ENCODE results near the gene SEC16B.
"Not testable (repeated sequence)": the region's sequence is repeated elsewhere in the genome, so short reads cannot be mapped to it uniquely, and the experiment has no call there.

Gene SEC16B

GRCh38 chr1:177969825-177970371 is at the start of gene SEC16B:
Gene SEC16B, minus strand, starts transcription at chr1:177970058. Its CDS starts 2,077 bp downstream, at chr1:177967981.
- DNase-seq (ENCODE audit: low spot score) (no peak), FAIRE-seq (no peak)

- FAIRE-seq (no peak), DNase-seq (ENCODE audit: low spot score) (no peak)
Measured at GRCh38 chr1:178019622-178020021, 49.8 kb upstream of the SEC16B start.

- FAIRE-seq (no peak), DNase-seq (ENCODE audit: low spot score) (no peak)
Measured at GRCh38 chr1:178019208-178019607, 49.4 kb upstream of the SEC16B start.

- no peak for FAIRE-seq
- no peak for DNase-seq (ENCODE audit: low spot score)
Measured at GRCh38 chr1:178017517-178017916, 47.7 kb upstream of the SEC16B start.

- no peak for DNase-seq (ENCODE audit: low spot score)
- FAIRE-seq: no peak
Measured at GRCh38 chr1:178011864-178012503, 42.1 kb upstream of the SEC16B start.

GRCh38 chr1:178011465-178011828 is 41.6 kb upstream of the SEC16B start:
- DNase-seq (ENCODE audit: low spot score) (peak; percentile 66), FAIRE-seq (no peak)

- no peak for DNase-seq (ENCODE audit: low spot score)
- no peak for FAIRE-seq
Measured at GRCh38 chr1:178010674-178011464, 41.0 kb upstream of the SEC16B start.

- DNase-seq (ENCODE audit: low spot score) (no peak), FAIRE-seq (no peak)
Measured at GRCh38 chr1:178006043-178006442, 36.2 kb upstream of the SEC16B start.

GRCh38 chr1:178005450-178005849 is 35.6 kb upstream of the SEC16B start:
- FAIRE-seq (no peak), DNase-seq (ENCODE audit: low spot score) (no peak)

GRCh38 chr1:178004926-178005391 is 35.1 kb upstream of the SEC16B start:
- FAIRE-seq (no peak), DNase-seq (ENCODE audit: low spot score) (no peak)

- no peak for DNase-seq (ENCODE audit: low spot score)
- FAIRE-seq: no peak
Measured at GRCh38 chr1:177998696-177999631, 29.1 kb upstream of the SEC16B start.

GRCh38 chr1:177996957-177997356 is 27.1 kb upstream of the SEC16B start:
- DNase-seq (ENCODE audit: low spot score) (no peak), FAIRE-seq (no peak)

- FAIRE-seq: no peak
- no peak for DNase-seq (ENCODE audit: low spot score)
Measured at GRCh38 chr1:177995369-177995768, 25.5 kb upstream of the SEC16B start.

GRCh38 chr1:177986281-177986680 is 16.4 kb upstream of the SEC16B start:
- not testable (repeated sequence) for DNase-seq (ENCODE audit: low spot score); FAIRE-seq

- no peak for DNase-seq (ENCODE audit: low spot score)
- no peak for FAIRE-seq
Measured at GRCh38 chr1:177984761-177985160, 14.9 kb upstream of the SEC16B start.

- FAIRE-seq (no peak), DNase-seq (ENCODE audit: low spot score) (peak; percentile 56)
Measured at GRCh38 chr1:177984136-177984525, 14.3 kb upstream of the SEC16B start.

- DNase-seq (ENCODE audit: low spot score) (no peak), FAIRE-seq (no peak)
Measured at GRCh38 chr1:177983482-177984135, 13.8 kb upstream of the SEC16B start.

- FAIRE-seq: no peak
- no peak for DNase-seq (ENCODE audit: low spot score)
Measured at GRCh38 chr1:177983077-177983476, 13.2 kb upstream of the SEC16B start.

GRCh38 chr1:177981200-177981599 is 11.3 kb upstream of the SEC16B start:
- DNase-seq (ENCODE audit: low spot score) (no peak), FAIRE-seq (no peak)

- no peak for FAIRE-seq
Measured at GRCh38 chr1:177979272-177979671, 9.4 kb upstream of the SEC16B start.

GRCh38 chr1:177978530-177978929 is 8.7 kb upstream of the SEC16B start:
- FAIRE-seq: no peak
- DNase-seq (ENCODE audit: low spot score): no peak

More at GRCh38 chr1:177979272-177979671, 9.4 kb upstream of the SEC16B start:
- DNase-seq (ENCODE audit: low spot score): no peak

Measured in urothelium cell line (cell line).